Body of pancreas (tissue), 4 donors: ENCODE measurements around the gene VSX1. TPM values are rescaled to one million over a fixed set of nuclear protein-coding genes. Genes with fewer than 3 reads are reported as not detected.

Source experiments
- ATAC-seq: fragments of 150-250 bp; one replicate; pipeline ENCODE4 v1.9.1; 2016
- DNase-seq, 4 donors: peaks; one replicate each; pipeline ENCODE4 v3.0.0-alpha.2; 2019
- H3K27ac ChIP-seq, 4 donors: fragments of 200-600 bp; sonication (generic); 1 replicate in 3 of 4; 2 replicates in 1 of 4; pipeline versions ENCODE4 v1.5.1 to v1.6.1; 2016 to 2019; ENCODE audit warnings: mild to moderate bottlenecking in 1 of 4, mixed read lengths in 1 of 4, moderate library complexity in 1 of 4
- H3K27me3 ChIP-seq, 2 donors: fragments of 200-600 bp; sonication (generic); one replicate each; pipeline ENCODE4 v1.6.0; 2016; ENCODE audit warnings: mild to moderate bottlenecking in 1 of 2
- H3K36me3 ChIP-seq, 2 donors: fragments of 200-600 bp; sonication (generic); replicated peaks in 1 of 2; 2 replicates each; pipeline ENCODE4 v1.5.1; 2016; ENCODE audit warnings: low read depth in 2 of 2; ENCODE audit not compliant: insufficient read depth in 1 of 2
- H3K4me1 ChIP-seq: fragments of 200-600 bp; sonication (generic); one replicate; pipeline ENCODE4 v1.6.0; 2016
- H3K4me3 ChIP-seq, 2 donors: fragments of 200-600 bp; sonication (generic); 1 replicate in 1 of 2; 2 replicates in 1 of 2; pipeline ENCODE4 v1.5.1; 2016 to 2019
- H3K9me3 ChIP-seq, 3 donors: fragments of 200-600 bp; sonication (generic); 1 replicate in 2 of 3; 2 replicates in 1 of 3; pipeline ENCODE4 v1.5.1; 2016
- CTCF ChIP-seq, 7 experiments: fragments of 450-650 bp in 4 of 7; fragments of 200-600 bp in 3 of 7; sonication (generic) in 3 of 7; IDR thresholded peaks; one replicate each; pipeline ENCODE4 v1.5.1; 2016 to 2019; ENCODE audit warnings: antibody characterized with exemption in 7 of 7
- POLR2A ChIP-seq, 3 donors: fragments of 450-650 bp; IDR thresholded peaks; one replicate each; pipeline ENCODE4 v1.6.1; 2016; ENCODE audit warnings: antibody characterized with exemption in 3 of 3, mild to moderate bottlenecking in 2 of 3
- WGBS, 2 donors: methylation state at CpG; one replicate each; pipeline ENCODE4 v1.1.5; 2017; 5-methylcytosine and 5-hydroxymethylcytosine counted together
- intact Hi-C: fragments of 100-400 bp; cut with DNase I; formaldehyde crosslinking; loops from one replicate; pipeline ENCODE4 v1.15.1; 2023
- total RNA-seq, 2 donors: library from RNA; depleted of rRNA; stranded (reverse); fragments of >200 nt; gene quantifications; one replicate each; pipeline ENCODE4 v1.1.0, GENCODE V29; 2016

VSX1 gene
- total RNA-seq, 2 donors from 2014 or later, result 0.66 TPM; not detected in 1

- ATAC-seq (no peak), DNase-seq (no peak)
- 41 to 51% methylated on average over 4 of the region's 4 CpGs for WGBS, 2 donors
- Histone ChIP-seq H3K36me3 (no peaks in the 10 kb centered on the region), H3K4me3 (no peak overlapping the region), H3K4me1 (peaks cover 17% of the 10 kb centered on the region), H3K9me3 (no peaks in the 10 kb centered on the region), H3K27me3 (no peaks in the 10 kb centered on the region), H3K27ac (peak overlapping the region in 1 of 4 donors; percentile 26)
- intact Hi-C loops, result no loop called here
- TF ChIP-seq CTCF (IDR thresholded peaks at IDR 0.05), result no peak
- no peak for TF ChIP-seq POLR2A (IDR thresholded peaks at IDR 0.05)
Observed at GRCh38 chr20:25127761-25128537, 46.0 kb upstream of the VSX1 start.

DNA sequence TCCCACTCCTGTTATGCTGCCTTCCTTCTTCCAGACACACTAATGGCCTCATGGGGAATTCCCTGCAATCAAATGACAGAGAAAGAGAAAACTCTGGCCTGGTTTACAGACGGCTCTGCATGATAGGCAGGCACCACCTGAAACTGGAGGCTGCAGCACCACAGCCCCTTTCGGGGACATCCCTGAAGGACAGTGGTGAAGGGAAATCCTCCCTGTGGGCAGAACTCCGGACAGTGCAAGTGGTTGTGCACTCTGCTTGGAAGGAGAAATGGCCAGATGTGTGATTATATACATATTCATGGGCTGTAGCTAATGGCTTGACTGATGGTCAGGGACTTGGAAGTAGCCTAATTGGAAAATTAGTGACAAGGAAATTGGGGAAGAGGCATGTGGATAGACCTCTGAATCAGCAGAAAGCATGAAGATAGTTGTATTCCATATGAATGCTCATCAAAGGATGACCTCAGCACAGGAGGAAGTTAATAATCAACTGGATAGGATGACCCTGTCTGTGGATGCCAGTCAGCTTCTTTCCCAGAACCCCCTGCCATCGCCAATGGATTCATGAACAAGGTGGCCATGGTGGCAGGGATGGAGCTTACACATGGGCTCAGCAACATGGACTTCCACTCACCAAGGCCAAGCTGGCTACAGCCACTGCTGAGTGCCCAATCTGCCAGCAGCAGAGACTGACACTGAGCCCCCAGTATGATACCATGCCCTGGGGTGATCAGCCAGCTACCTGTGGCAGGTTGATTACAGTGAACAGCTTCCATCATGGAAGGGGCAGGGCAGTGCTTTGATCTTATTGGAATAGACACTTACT, 44.5 kb upstream of the VSX1 start:
- TF ChIP-seq POLR2A (IDR thresholded peaks at IDR 0.05) (no peak), CTCF (IDR thresholded peaks at IDR 0.05) (no peak)
- H3K27me3 ChIP-seq, result no peaks in the 10 kb centered on the region
- no peak for DNase-seq
- no peak overlapping the region for H3K4me3 ChIP-seq
- 80 to 84% methylated on average over 4 of the region's 4 CpGs for WGBS, 2 donors
- H3K27ac ChIP-seq, result no peak overlapping the region
- ATAC-seq, result no peak
- intact Hi-C loops, result no loop called here
- H3K4me1 ChIP-seq, result peaks cover 17% of the 10 kb centered on the region
- no peaks in the 10 kb centered on the region for H3K36me3 ChIP-seq
- no peaks in the 10 kb centered on the region for H3K9me3 ChIP-seq

- 94 to 97% methylated on average over 3 of the region's 3 CpGs for WGBS, 2 donors
- peaks cover 17% of the 10 kb centered on the region for H3K4me1 ChIP-seq
- DNase-seq (no peak), ATAC-seq (no peak)
- H3K36me3 ChIP-seq, result no peaks in the 10 kb centered on the region
- H3K27me3 ChIP-seq, result no peaks in the 10 kb centered on the region
- intact Hi-C loops, result no loop called here
- H3K4me3 ChIP-seq, result no peak overlapping the region
- H3K9me3 ChIP-seq, result no peaks in the 10 kb centered on the region
- TF ChIP-seq CTCF (IDR thresholded peaks at IDR 0.05) (no peak), POLR2A (IDR thresholded peaks at IDR 0.05) (no peak)
- H3K27ac ChIP-seq, result no peak overlapping the region
Observed at GRCh38 chr20:25125636-25126035, 43.7 kb upstream of the VSX1 start.

- intact Hi-C loops, result no loop called here
Observed at GRCh38 chr20:25120920-25121319, 39.0 kb upstream of the VSX1 start.

More at GRCh38 chr20:25120920-25121319, 39.0 kb upstream of the VSX1 start:
- Histone ChIP-seq H3K27ac (no peak overlapping the region), H3K4me3 (no peak overlapping the region), H3K4me1 (peaks cover 7% of the 10 kb centered on the region), H3K27me3 (no peaks in the 10 kb centered on the region), H3K36me3 (no peaks in the 10 kb centered on the region), H3K9me3 (no peaks in the 10 kb centered on the region)
- ATAC-seq (no peak), DNase-seq (no peak)
- TF ChIP-seq POLR2A (IDR thresholded peaks at IDR 0.05) (no peak), CTCF (IDR thresholded peaks at IDR 0.05) (no peak)
- 92 to 98% methylated on average over 2 of the region's 2 CpGs for WGBS, 2 donors
